Bronchial epithelial cell (primary cell): ENCODE data around the gene SEC14L3. TPM values are rescaled to one million over a fixed set of nuclear protein-coding genes. Genes with fewer than 3 reads are reported as not detected.
A peak's percentile ranks its signal among the peaks of the same experiment; 100 is the strongest.

Experiments
- DNase-seq: peaks from one replicate; pipeline ENCODE4 v3.0.0-alpha.2; 2010; ENCODE audit warnings: low read depth
- FAIRE-seq: peaks from 2 replicates; lab custom pipeline; 2011; peaks lifted over from hg19 to GRCh38; lab: Jason Lieb, UNC
- H3K27me3 ChIP-seq: 2 replicates; pipeline ENCODE4 v1.5.1; 2011; ENCODE audit warnings: low read length; ENCODE audit not compliant: control insufficient read depth, insufficient read depth
- H3K36me3 ChIP-seq: 2 replicates; pipeline ENCODE4 v1.5.1; 2011; ENCODE audit warnings: low read length; ENCODE audit not compliant: control insufficient read depth, insufficient read depth
- H3K4me3 ChIP-seq: 2 replicates; pipeline ENCODE4 v1.5.1; 2011; ENCODE audit warnings: mild to moderate bottlenecking, low read depth, low read length, control low read depth
- total RNA-seq: library from RNA; depleted of rRNA; stranded (reverse); fragments of >200 nt; gene quantifications from 2 replicates; pipeline ENCODE4 v1.2.1, GENCODE V29; 2014
- TF ChIP-seq, protein P1 (sequence below): IDR thresholded peaks from 2 replicates; pipeline ENCODE4 v1.5.1; 2011; ENCODE audit warnings: mild to moderate bottlenecking, moderate library complexity, low read length, control low read depth, inconsistent platforms; ENCODE audit not compliant: insufficient read depth, severe bottlenecking

Gene SEC14L3
- total RNA-seq, 1 donor from 2014 or later = not detected

DNA sequence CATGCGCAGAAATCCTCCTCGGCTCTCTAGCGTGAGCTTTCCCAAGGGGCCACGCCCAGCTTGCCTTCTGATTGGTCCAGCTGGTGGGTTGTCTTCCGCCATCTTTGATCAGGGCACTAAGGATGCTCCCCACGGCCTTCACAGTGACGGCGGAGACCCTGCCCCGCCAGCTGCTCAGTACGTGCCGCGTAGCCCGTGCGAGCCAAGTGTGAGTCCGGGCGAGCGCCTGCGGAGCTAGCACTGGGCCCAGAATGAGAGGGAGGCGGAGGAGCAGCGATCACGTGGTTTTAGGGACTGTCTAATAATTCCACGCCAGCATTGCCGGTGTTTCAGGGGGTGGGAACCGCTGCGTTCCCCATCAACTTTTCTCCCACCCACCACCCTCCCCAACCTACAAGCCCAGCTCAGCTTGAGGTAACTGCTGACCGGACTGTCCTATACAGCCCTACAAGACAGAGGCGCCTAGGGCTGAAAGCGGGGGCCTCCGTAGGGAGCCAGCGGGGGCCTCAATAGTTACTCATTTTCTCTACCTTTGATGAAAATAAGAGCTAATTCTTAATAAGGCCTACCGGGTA lies 47.8 kb downstream of the SEC14L3 start:
- FAIRE-seq (no peak), DNase-seq (peak; percentile 97)
- TF ChIP-seq, protein P1, sequence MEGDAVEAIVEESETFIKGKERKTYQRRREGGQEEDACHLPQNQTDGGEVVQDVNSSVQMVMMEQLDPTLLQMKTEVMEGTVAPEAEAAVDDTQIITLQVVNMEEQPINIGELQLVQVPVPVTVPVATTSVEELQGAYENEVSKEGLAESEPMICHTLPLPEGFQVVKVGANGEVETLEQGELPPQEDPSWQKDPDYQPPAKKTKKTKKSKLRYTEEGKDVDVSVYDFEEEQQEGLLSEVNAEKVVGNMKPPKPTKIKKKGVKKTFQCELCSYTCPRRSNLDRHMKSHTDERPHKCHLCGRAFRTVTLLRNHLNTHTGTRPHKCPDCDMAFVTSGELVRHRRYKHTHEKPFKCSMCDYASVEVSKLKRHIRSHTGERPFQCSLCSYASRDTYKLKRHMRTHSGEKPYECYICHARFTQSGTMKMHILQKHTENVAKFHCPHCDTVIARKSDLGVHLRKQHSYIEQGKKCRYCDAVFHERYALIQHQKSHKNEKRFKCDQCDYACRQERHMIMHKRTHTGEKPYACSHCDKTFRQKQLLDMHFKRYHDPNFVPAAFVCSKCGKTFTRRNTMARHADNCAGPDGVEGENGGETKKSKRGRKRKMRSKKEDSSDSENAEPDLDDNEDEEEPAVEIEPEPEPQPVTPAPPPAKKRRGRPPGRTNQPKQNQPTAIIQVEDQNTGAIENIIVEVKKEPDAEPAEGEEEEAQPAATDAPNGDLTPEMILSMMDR = no peak
- H3K27me3 ChIP-seq = no peaks in the 10 kb centered on the region
- peak overlapping the region; percentile 41 for H3K4me3 ChIP-seq
- peaks cover 5% of the 10 kb centered on the region for H3K36me3 ChIP-seq

DNA sequence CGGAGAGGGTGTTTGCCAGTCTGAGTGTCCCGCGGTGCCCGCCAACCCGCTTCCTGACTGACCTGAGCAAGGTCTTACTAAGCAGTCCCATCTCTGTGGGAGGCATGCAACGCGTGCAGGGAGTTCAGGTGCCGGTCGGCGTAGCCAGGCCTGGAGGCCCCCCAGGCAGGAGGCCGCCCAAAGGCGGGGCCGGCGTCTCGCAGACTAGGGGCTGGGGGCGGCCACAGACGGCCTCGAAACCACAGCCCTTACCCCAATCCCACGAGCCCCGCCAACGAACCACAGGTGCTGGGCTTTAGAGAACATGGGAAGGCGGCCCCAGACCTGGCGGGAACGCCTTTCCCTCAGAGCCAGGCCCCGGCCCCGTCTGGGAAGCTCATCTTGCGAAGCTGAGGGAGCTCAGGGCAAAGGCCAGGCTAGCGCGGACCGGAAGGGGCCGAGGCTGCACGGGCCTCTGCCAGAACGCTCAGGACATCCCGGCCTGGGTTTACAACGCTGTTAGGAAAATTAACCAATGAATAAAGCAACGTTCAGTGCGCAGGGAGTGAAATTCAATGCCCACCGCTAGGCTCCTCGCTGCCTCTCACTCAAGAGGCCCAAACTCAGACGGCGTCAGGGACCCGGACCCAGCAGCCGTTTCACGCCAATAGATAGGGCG lies 48.4 kb downstream of the SEC14L3 start:
- DNase-seq (no peak), FAIRE-seq (no peak)
- TF ChIP-seq, protein P1 = no peak
- H3K27me3 ChIP-seq = no peaks in the 10 kb centered on the region
- peak overlapping the region; percentile 41 for H3K4me3 ChIP-seq
- H3K36me3 ChIP-seq = peaks cover 7% of the 10 kb centered on the region

DNA sequence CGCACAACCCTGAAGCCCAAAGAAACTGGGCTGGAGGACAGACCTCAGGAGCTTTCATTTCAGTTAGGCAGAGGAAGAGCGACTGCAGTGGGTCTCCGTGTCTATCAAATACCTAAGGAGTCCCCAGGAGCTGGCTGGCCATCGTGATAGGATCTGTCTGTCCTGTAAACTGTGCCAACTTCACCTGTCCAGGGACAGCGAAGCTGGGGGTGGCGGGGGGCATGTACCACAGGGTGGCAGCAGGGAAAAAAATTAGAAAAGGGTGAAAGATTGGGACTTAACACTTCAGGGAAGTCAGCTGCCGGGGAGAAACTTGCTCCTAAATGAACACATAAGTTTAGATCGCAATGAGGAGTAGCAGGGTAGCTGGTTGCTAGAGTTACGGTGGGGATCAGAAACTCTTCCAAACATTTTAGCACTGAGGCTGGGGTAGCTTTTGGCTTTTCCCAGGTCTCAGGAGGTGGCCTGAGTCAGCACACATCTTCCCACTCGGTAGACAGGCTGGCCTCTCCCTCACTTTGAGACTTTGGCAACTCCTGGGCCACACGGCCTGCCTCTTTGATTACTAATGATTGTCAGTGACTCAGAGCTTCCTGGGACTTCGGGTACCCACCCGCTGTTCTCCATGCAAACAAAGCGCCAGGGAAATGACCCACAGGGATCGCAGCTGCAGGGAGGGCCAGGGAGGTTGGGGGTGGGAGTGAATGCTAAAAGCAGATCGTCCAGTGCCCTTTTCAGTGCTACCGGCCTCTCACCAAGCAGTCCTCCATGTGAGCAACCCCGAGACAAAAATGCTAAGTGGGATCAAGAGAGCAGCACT lies 49.1 kb downstream of the SEC14L3 start:
- FAIRE-seq = no peak

DNA sequence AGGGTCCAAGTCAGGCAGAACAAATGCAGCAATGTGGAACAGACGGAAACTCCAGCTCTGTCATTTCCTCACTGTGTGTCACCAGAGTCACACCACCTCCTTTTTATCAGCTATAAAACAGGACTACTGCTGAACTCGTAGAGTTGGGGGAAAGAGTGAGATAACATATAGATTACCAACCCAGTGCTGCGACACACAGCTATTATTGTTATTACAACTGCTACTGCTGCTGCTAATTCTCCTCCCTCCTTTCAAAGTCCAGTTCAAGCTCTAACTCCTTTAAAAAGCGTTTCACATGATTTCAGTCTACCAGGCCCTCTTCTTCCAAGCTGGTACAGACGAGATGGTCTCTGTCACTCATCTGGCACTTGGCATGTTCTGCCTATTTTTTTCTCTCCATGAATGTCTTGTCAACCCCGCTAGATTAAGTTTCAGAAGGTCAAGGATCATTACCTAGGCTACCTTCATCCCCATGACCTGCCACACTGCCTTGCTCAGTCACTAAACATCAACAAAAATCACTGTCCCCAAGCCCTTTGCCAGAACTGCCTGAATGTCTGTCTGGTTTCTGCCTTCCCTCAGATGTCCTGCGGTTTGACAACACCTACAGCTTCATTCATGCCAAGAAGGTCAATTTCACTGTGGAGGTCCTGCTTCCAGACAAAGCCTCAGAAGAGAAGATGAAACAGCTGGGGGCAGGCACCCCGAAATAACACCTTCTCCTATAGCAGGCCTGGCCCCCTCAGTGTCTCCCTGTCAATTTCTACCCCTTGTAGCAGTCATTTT lies 49.9 kb downstream of the SEC14L3 start:
- no peaks in the 10 kb centered on the region for H3K27me3 ChIP-seq
- H3K4me3 ChIP-seq = no peak overlapping the region
- FAIRE-seq (no peak), DNase-seq (no peak)
- peaks cover 13% of the 10 kb centered on the region for H3K36me3 ChIP-seq
- TF ChIP-seq, protein P1 = no peak

More for the DNA sequence above, 49.1 kb downstream of the SEC14L3 start:
- H3K4me3 ChIP-seq = peak overlapping the region; percentile 41
- DNase-seq = peak; percentile 96
- no peaks in the 10 kb centered on the region for H3K27me3 ChIP-seq
- TF ChIP-seq, protein P1 = no peak
- peaks cover 12% of the 10 kb centered on the region for H3K36me3 ChIP-seq

DNA sequence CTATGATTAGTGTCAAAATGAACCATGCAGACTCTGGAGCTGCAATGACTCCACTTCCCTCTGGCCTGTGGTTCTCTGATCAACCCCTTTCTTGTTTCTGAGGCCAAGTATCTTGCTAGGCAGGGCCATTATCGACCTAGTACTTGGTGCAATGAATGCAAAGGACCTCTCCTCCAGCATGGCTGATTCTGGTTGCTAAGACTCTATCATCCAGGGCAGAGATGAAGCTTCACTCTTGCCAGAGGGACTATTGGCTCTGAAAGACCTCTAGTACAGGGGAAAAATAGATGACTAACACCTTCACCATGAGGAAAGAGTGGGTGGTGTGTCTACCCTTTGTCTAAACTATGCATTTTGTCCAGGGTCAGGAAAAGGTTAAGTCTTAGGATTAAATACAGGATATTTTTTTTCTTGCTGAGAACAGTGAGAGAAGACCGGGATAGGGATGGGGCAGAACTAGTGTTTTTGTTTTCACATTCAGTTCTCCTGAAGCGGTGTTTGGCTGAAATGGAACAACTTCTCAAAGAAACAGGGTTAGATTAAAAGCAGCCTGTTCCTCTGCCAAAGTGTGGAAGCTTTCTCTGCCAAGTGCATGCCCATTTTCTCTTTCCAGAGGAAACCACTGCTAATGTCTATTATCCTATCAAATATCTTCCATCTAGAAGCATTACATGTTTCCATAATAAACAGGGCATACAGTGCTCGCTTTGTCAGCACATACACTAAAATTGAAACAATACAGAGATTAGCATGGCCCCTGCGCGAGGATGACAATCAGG lies 51.3 kb downstream of the SEC14L3 start:
- Histone ChIP-seq H3K4me3 (no peak overlapping the region), H3K27me3 (no peaks in the 10 kb centered on the region), H3K36me3 (peaks cover 23% of the 10 kb centered on the region)
- FAIRE-seq (no peak), DNase-seq (peak; percentile 89)
- TF ChIP-seq, protein P1 = no peak
